Kidney capillary endothelial cell (primary cell): ENCODE results near the gene SPATA7.

Experiments
- DNase-seq: peaks from one replicate; pipeline ENCODE4 v3.0.0-alpha.2; 2018; ENCODE audit warnings: low spot score

SPATA7 gene

DNA sequence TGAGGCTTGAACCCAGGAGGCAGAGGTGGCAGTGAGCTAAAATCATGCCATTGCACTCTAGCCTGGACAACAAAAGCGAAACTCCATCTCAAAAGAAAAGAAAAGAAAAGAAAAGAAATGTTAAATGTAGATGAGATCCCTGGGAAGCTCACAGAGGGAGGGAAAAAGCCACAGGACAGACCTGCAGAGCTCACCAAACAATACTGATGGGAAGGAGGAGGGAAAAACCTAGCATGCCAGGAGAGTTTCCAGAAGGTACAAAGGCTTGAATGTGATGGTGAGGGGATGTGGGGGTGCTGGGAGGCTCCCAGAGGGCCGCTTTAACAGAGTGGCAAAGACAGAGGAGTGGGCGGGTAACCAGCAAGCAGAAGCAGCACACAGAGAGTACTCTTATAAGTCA is 97.1 kb downstream of the SPATA7 start:
- DNase-seq = no peak
